Stimulated activated naive CD8-positive, alpha-beta T cell treated with anti-CD3 and anti-CD28 coated beads, Interleukin-15, Interleukin-2, amounts not matched to agents 100 U/mL and 50 U/mL, for 24 hours (primary cell): ENCODE measurements around the gene USP24.
A peak's percentile ranks its signal among the peaks of the same experiment; 100 is the strongest.

Experiments used
- ATAC-seq: fragments of 150-1000 bp; cut with Tn5 transposase; one replicate; pipeline ENCODE4 v1.10.0; 2021
- DNase-seq: peaks from one replicate; pipeline ENCODE4 v3.0.0; 2021

The USP24 gene

GRCh38 chr1:55156608-55157007 lies 58.6 kb downstream of the USP24 start:
- no peak for DNase-seq
- no peak for ATAC-seq

GRCh38 chr1:55156093-55156492 lies 59.1 kb downstream of the USP24 start:
- DNase-seq (no peak), ATAC-seq (no peak)

DNA sequence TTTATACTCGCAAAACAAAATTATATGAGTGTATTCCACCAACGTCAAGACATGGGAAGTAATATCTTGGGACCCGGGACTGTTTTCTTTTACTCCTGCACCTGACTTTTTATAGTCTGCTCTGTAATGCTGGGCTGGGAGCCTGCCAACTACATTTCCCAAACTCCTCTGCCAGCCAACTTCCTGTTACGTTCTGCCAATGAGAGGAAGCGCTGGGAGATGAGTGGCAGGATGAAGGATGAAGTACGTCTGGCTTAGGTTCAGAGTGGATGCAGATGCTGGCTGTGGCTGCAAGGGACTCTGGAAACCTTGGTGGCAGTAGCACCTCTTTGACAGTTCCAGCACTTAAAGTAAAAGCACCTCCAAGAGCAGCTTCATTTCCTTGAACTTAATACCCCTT lies 59.6 kb downstream of the USP24 start:
- DNase-seq (no peak), ATAC-seq (peak; percentile 45)

GRCh38 chr1:55154616-55155015 lies 60.5 kb downstream of the USP24 start:
- ATAC-seq (no peak), DNase-seq (no peak)

DNA sequence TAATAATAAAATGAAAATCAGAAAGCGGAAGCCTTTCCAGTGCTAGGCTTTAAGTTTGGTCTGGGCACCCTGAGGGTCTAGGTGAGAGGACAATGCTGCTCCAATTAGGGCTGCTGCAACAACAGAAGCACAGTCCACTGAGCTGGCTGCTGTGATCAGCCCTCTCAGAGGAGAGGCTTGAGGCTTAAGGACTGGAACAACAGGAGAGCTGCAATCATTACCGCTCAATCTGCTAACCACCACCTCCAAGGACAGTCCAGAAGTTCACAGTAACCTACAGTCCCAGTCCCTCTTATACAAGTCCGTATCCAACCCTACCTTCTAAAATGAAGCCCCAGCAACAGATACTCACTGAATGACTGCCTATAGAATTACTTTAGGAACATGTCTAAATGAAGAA lies 62.1 kb downstream of the USP24 start:
- no peak for DNase-seq
- no peak for ATAC-seq

GRCh38 chr1:55150880-55151588 lies 64.1 kb downstream of the USP24 start:
- ATAC-seq (peak; percentile 83), DNase-seq (no peak)

DNA sequence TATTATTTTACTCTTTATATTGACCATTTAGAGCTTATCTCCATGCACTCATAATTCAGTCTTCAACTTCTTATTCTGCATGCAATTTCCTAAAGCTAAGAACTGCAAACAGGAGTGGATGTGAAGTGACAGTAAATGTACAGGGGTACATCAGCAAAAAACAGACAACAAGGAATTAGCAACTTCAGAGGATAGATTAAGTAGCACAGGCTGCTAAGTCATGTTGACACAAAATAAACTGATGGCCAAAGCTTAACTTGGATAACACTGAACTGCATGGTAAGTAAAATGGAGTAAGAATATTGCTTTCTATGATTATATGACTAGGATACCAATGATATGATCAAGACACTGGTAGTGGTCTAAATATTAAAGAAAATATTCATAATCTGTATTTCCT lies 66.5 kb downstream of the USP24 start:
- ATAC-seq: no peak
- no peak for DNase-seq

- DNase-seq (no peak), ATAC-seq (no peak)
Observed at GRCh38 chr1:55147524-55147923, 67.6 kb downstream of the USP24 start.

DNA sequence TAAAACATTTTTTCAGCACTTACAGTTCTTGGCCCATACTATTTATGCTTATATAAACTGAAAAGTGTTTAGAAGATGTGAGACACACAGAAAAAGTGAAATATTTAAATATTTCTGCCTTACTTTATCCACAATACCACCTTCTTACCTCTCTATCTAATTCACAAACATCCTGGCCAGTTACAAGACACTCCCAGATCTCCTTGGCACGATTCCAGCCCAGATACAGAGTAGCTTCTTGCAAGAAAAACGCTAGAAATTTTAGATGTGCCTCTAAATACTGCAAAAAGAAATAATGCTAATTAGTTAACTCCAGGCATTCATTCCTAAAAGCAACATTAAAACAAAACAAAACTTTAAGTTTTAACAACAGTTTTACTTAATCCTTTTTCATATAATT lies 68.4 kb downstream of the USP24 start:
- no peak for ATAC-seq

DNA sequence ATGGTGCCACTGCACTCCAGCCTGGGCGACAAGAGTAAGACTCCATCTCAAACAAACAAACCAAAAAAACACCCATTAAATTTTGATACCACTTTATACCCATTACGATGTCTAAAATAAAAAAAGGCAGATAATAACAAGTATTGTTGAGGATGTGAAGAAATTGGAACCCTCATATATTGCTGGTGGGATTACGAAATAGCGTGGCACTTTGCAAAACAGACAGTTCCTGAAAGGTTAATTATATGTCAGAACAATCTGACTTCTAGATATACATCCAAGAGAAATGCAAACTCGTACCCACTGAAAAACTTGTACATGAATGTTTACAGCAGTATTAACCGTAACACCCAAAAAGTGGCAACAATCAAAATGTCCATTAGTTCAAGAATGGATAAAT lies 70.3 kb downstream of the USP24 start:
- ATAC-seq: no peak
- no peak for DNase-seq

More for the DNA sequence above, 68.4 kb downstream of the USP24 start:
- DNase-seq: no peak

DNA sequence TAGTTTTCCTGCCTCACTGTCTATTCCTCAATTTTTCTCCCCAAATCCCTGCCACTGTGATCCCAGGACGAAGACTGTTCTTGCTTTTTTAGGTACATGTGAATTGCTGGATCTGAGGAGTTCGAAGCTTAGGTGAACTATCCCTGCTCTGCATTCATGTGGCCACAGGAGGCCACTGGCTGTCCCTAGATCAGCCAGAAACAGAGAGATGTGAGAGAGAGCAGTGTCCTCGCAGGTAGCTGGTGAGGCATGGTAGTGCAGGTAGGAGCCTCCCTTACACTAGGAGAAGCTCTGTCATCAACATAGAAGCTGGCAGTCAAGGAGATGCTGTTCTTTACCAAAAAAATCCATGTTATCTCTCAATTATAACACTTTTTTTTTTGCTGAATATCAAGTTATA lies 71.5 kb downstream of the USP24 start:
- ATAC-seq (peak; percentile 45), DNase-seq (no peak)

- DNase-seq: no peak
- ATAC-seq: no peak
Observed at GRCh38 chr1:55141295-55141893, 73.8 kb downstream of the USP24 start.

GRCh38 chr1:55140546-55140983 lies 74.6 kb downstream of the USP24 start:
- DNase-seq (peak; percentile 72), ATAC-seq (peak; percentile 95)

DNA sequence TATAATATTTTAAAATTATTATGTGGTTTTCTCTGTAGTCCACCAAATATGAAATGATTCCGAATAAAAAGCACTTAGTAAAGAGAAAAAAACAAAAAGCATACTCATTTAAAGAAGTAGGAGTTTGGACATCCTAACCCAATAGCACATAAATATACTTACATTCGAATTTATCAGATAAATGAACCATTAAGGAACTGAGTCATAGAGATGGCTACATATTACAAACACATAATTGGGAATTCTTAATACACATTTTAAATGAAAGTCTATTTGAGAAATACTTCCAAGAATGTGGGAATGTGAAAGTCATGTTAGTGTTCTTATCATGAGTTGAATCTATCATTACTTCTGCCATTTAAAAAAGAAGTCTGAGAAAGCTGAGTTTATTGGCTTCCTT lies 75.0 kb downstream of the USP24 start:
- DNase-seq (no peak), ATAC-seq (no peak)

GRCh38 chr1:55138823-55139222 lies 76.3 kb downstream of the USP24 start:
- DNase-seq (no peak), ATAC-seq (no peak)

- DNase-seq (no peak), ATAC-seq (no peak)
Observed at GRCh38 chr1:55134152-55134808, 80.9 kb downstream of the USP24 start.

- DNase-seq: no peak
- ATAC-seq: no peak
Observed at GRCh38 chr1:55131801-55132200, 83.4 kb downstream of the USP24 start.

DNA sequence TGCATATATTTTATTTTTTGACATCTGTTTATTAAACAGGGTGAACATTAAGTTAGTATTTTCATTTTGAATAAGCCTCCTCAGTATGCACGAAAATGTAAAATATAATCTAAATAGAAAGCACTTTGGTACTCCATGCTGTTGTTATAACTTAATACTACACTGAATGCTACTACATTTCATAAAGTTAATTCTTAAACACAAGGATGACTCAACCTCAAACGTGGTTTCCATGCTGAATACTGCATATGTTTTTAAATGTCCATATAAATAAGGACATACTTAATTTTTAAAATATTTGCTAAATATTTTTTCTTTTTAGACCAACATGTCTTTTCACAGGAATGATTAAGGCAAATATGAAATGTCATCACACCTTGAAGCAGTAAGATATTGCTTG lies 83.9 kb downstream of the USP24 start:
- no peak for DNase-seq
- no peak for ATAC-seq

GRCh38 chr1:55129194-55129728 lies 85.9 kb downstream of the USP24 start:
- DNase-seq (no peak), ATAC-seq (no peak)

- no peak for ATAC-seq
- no peak for DNase-seq
Observed at GRCh38 chr1:55128418-55128995, 86.7 kb downstream of the USP24 start.

DNA sequence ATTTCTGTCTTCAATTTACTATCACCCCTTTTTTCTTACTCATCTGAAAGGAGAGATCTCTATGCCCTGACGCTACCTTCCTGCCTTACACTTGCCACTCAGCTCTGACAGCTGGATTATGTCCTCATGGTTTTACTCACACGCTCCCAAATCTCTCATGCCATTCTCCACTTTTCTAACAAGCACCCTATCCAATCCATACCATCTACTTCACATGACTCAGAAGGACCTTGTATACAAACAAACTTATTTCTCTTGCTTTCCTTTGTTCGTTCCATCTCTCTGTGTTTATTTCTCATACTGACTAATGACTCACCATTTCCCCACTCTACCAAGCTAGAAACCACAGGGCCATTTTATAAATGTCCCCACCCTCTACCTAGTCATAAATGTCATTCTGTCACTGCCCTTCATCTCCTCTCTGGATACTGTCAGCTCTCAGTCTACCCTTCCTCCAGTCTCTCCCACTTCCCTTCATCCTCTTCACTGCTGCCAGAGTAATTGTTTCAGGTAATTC lies 87.3 kb downstream of the USP24 start:
- ATAC-seq (peak; percentile 98), DNase-seq (peak; percentile 14)

GRCh38 chr1:55124470-55124869 lies 90.7 kb downstream of the USP24 start:
- DNase-seq (no peak), ATAC-seq (no peak)

- DNase-seq: no peak
- ATAC-seq: no peak
Observed at GRCh38 chr1:55120538-55120937, 94.6 kb downstream of the USP24 start.
